GM21737 (cell line): ENCODE data around the gene DHFR.
"Not testable (repeated sequence)": the region's sequence is repeated elsewhere in the genome, so short reads cannot be mapped to it uniquely, and the experiment has no call there.

Source experiments
- ATAC-seq: cut with Tn5 transposase; IDR thresholded peaks from one replicate; pipeline ENCODE4 v1.9.1; 2021; ENCODE audit warnings: mild to moderate bottlenecking, moderate library complexity; ENCODE audit not compliant: unreplicated experiment

DHFR gene

DNA sequence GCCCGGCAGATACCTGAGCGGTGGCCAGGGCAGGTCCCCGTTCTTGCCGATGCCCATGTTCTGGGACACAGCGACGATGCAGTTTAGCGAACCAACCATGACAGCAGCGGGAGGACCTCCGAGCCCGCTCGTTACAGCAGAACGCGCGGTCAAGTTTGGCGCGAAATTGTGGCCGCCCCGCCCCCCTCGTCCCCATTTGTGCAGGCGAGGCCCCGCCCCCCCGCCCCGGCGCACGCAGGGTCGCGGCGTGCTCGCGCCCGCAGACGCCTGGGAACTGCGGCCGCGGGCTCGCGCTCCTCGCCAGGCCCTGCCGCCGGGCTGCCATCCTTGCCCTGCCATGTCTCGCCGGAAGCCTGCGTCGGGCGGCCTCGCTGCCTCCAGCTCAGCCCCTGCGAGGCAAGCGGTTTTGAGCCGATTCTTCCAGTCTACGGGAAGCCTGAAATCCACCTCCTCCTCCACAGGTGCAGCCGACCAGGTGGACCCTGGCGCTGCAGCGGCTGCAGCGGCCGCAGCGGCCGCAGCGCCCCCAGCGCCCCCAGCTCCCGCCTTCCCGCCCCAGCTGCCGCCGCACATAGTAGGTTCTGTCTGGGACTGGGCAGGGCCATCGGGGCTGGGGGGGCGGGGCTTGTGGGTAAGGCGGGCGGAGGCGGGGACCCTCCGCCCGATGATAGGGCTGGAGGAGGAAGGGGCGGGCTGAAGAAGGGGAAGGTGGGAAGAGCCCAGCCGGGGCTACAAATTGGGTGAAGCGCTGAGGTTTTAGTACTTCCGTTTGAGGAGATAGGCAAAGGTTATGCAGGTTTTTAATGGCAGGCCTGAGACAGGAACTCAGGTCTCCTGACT, at the start of gene DHFR, which contains the start of gene MSH3:
Gene DHFR (minus strand): TSS at position 593 of the 840 bp plus-strand sequence. CDS start 494 bp downstream, at position 99.
Gene MSH3 (plus strand): TSS at position 262 of the 840 bp plus-strand sequence. CDS start 76 bp downstream, at position 338.
- ATAC-seq = peak; percentile 44

DNA sequence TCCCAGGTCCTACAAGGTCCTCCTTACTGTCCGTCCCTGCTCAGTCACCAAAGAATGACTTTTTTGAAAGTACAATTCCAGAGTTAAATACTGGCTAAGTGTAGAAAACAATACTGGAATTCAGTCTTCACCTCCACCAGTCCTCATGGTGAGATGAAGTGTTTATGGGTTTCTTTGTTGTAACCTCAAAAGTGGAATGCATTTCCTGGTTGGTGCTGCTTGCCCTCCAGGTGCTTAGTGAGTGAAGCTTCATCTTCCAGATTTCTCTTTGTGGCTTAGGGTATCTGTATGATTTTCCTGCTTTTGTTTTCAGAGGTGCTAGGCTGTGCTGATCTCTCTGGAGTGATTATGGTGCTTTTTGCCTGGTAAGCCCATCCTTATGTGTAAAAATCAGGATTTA, 49.4 kb upstream of the DHFR start:
- ATAC-seq = no peak

DNA sequence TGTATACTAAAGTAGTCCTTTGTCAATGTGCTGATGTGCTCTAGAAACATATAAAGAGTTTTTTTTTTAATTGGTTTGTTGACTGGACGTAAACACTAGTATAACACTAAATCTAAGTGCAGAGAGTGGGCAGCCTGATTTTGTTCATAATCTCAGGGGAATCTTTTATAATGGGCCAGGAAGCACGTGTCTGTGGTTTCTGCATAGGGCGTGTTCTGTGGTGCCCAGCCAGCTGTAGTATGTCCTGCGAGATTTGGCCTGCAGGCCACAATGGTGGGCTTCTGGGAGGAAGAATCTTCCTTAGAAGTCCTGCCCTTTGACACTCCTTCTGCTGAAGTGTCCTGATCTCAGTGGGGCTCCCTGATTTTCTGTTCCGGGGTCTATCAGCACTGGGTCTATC, 49.0 kb upstream of the DHFR start:
- no peak for ATAC-seq

DNA sequence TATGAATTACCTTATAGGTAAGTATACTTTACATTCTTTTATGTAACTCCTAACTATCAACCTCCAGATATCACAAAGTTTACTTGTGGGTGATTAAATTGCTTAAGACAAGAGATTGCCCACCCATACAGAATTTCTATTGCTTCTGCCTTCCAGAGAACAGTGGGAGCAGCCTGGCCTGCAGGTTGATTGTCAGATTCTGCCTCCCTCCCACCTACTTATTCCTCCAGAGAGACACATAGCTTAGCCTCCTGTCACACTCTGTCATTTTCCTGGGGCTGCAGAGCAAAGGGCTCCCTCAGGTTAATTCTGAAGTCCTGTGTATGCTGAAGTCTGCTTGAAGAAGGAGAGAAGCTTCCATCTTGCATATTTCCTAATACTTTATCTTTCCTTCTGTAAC, 48.5 kb upstream of the DHFR start:
- no peak for ATAC-seq

DNA sequence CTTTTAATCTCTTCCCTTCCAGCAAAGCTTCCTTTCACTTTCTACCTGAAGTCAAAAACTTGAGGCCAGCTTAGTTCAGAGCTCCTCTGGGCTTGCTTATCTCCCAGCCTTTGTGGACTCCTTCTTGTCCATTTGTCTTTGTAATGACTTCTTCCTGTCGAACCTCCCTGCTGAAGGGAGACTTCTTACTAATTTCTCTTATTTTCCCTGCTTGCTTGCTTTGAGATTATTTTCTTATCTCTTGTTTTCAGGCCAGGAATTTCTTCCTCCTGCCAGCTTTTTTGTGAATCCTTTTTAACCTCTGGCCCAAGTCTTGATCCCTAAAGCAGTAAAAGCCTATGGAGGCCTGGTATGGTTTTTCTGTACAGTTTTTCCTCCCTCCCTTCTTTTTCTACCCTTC, 46.8 kb upstream of the DHFR start:
- ATAC-seq = no peak

DNA sequence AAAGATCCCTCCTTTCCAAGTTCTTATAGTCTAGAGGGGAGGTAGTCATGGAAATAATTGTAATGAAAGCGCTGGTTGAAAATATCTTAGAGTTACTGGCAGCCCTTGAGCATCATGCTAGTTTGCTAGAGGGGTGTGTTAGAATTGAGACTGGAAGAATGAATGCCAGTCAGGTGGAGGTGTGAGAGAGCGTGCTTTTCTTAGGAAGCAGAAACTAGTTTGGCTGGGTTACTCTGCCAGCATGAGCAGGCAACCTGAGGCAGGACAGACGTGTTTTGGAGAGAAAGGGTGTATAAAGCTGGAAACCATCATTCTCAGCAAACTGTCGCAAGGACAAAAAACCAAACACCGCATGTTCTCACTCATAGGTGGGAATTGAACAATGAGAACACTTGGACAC, 43.6 kb upstream of the DHFR start:
- no peak for ATAC-seq

DNA sequence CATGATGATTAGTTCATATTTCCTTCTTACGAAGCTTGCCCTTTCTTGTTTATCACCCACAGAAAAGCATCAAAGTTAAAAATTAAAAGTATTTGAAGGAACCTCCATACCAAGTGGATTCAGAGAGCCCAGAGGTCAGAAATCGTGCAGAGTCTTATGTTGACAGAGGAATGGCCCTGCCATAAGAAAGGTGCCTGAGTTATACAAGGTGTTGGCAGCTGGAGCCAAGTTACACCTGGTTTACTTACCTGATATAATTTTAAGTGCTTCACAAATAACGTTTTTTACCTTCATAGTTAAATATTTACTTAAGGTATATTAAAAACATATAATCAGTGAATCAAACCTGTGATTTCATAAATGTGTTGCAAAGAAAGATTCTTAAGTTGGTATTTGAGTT, 42.3 kb upstream of the DHFR start:
- ATAC-seq = no peak

DNA sequence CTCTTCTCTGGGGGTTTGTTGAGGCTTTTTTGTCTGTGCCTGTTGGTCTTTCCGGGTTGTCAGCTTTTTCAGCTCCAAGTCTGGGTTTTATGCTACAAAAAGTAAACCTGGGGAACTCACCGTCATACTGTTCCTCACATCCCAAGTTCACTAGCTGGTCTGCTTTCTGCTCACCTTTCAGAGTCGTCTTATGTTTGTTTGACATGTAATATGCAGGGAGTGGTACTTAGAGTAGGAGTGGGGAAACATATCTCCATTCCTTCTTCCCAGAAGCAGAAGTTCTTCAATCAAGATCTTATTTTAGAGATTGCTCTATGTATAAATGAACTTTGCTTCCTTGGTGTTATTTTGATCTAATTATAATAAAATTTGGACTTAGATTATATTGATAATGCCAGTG, 41.7 kb upstream of the DHFR start:
- no peak for ATAC-seq

DNA sequence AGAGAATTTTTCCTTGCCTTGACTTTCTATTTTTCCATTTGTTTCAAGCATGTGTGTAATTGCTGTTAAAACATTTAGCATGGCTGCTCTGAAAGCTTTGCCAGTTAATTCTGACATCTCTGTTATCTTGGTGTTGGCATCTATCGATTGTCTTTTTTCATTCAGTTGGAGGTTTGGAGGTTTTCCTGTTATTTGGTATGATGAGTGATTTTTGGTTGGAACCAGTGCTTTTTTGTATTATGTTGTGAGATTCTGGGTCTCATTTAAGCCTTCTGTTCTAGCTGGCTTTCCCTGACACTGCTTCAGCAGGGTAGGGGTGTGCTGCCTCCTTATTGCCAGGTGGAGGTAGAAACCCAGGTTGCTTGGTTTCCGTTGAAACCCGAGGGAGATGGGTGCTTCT, 40.9 kb upstream of the DHFR start:
- ATAC-seq = no peak

DNA sequence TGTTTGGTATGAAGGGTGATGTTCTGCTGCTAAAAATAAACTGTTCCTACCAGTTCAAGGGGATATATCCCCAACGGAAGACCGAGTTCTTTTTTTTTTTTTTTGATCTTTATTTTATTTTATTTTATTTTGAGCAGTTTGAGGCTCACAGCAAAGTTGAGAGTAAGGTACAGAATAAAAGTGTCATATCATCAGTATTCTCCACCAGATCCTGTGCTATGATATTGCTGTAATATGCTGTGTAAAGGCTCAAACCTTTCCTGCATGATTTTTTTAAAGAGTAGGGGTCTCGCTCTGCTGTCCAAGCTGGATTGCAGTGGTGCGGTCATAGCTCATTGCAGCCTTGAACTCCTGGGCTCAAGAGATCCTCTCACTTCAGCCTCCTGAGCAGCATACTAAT, 34.8 kb upstream of the DHFR start:
- ATAC-seq = no peak

DNA sequence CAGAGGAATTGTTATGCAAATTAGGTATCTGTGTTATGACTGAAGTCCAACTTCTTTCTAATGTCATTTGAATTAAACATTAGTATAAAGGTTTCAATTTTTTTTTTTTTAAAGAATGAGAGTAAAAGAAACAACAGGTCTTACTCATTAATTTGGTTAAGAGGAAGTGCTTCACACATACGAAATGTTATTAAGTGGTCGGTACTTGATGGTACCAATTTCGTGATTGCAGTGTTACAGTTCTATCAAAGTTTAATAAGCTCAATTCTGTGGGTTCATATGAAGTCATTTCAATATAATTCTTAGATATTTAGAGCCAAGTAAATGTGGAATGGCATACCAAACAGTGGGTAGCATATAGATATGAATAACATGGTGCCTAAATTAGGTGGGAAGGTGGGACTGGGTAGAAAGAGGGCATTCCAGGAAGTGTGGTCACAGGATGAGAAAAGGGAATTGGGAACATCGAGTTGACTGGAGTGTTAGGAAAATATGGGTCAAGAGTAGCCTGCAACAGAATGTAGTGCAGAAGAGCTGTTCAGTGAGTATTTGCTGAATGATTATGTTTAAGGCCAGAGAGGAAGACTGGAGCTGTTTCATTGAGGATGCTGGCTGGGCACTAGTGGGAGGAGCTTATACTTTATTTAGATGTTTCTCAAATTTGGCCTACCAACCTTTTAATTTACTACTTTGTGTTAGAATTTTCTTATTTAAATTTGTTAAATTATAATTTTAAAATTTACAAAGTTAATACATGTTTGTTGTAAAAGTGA, 34.1 kb upstream of the DHFR start:
- no peak for ATAC-seq

DNA sequence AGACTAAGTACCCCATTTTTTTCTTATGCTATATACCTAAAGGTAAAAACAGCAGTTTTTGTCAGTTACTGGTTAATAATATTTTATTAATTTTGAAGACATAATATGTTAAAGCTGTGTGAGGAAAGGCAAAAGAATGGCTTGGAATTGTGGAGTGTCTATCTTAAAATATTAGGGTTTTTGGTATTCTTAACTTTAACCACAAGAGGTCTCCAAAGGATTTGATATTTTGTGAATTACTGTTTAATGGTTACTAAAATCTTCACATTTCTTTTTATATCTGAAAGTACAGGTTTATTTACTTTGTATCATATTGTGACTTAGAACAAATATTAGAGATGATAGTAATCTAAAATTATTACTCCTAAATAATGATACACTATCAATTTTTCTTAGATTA, 32.0 kb upstream of the DHFR start:
- ATAC-seq = no peak

DNA sequence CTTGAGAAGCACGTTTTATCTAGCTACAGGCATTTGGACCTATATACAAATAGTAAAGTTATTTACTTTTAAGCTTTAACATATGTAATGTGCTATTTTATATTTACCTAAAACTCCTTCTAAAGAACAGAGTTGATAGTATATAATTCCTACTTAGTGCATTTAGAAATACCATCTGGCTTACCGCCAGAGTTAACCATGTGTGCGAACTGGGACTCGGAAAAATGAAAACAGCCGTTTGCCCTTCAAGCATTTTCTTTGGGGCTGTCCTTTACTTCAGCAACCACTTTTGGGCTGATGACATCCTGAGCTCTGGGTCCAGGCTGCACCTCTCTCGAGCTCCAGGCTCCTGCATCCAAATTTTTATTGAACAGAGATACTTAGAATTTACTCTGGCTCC, 21.9 kb upstream of the DHFR start:
- ATAC-seq = no peak

DNA sequence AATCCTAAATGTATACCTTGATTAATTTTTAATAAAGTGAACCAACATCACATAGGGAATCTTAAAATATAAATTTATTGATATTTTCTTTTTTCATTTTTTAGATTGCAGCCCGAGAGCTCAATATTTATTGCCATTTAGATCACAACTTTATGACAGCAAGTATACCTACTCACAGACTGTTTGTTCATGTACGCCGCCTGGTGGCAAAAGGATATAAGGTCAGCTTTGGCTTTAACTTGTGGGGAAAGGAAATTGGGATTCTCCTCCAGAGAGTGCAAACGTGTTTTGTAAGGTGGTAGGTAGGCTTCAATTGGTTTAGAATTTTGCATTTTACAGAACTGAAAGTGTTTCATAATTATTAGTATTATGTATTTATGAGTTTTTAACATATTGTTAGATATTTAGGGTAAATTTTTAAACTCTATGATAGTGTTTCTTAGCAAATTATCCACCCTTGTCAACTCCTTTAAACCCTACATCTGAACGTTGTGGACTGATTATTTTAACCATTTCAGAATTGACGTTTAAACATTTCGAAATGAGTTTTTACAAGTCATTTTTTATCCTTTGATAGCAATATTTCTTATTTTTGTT, 17.5 kb upstream of the DHFR start:
- no peak for ATAC-seq

DNA sequence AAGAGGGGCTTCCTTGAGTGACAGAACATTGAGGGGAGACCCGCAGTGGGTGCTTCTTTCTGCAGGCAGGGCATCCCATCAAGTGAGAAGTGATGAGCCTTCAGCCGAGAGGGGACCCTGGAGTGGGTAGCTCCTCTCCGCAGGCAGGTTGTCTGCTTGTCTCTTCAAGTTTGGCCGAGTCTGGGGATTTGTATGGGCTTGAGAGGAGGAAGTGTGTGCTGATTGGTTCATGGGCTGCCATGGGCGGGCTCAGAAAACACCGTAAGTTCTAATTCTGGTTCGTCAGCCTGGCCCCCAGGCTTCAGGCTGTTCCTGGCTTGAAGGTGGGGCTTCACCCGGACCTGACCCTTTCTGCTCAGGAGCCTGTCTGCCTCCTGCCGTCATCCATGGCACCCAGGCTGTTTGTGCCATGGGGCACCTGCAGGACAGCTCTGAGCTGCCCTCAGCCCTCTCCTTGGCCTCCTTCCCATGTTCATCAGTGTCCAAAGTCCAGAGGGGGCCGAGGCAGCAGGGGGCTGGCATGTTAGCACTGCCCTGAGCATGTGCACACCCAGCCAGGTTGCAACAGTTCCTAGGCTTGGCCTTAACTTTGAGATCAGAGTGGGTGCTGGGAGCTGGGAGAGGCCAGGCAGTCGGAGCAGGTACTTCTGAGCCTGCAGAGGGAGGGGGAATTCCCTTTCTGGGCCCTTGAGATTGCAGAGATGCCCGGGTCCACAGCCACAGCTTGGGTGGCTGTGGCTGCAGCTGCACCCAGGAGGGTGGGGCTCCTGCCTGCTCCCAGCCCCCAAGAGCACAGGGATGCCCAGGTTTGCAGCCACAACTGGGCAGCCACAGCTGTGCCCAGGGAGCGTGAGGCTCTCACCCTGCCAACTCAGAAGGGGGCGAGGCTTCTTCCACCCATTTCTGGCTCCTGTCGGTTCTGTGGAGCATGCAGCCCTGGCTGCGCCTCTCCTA, 13.5 kb upstream of the DHFR start:
- ATAC-seq = no peak

DNA sequence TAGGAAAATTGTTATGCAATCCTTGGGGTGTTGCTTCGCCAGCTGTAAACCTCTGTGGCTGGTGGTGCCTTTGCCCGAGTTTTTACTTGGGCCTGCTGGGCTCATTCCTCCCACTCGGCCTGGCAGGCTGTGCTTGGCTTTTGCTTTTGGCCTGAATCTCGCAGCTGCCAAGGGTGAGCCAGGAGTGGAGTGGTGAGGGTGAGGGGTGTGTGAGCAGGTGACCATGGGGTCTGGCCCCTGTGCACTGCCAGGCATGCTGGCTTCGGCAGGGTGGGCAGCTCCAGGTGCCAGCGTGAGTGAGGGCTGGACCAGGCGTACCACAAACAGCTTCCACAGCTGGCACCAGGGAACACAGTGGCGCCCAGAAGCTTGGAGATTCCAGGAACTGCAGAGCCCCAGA, 12.6 kb upstream of the DHFR start:
- ATAC-seq = no peak

DNA sequence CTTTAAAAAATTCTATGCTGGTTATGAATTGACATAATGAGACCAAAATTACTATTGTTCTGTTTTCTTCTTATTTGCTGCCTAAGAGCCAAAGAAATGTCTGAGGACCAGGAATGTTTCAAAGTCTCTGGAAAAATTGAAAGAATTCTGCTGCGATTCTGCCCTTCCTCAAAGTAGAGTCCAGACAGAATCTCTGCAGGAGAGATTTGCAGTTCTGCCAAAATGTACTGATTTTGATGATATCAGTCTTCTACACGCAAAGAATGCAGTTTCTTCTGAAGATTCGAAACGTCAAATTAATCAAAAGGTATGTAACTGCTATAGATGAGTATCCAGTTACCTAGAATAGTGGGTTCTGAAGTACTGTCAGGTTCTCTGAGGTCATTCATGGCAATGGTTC, 10.3 kb upstream of the DHFR start:
- no peak for ATAC-seq

DNA sequence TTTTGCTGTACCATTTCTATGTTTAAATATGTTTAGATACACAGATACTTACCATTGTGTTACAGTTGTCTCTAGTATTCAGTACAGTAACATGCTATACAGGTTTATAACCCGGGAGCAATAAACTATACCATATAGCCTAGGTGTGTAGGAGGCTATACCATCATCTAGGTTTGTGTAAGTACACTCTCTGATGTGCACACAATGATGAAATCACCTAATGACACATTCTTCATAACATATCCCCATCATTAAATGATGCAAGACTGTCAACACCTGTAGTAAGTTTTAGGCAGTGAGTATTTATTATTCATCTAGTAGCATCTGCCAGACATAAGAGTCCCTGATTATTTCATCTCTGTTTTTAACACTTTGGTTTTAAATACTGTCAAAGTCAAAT, 7.3 kb upstream of the DHFR start:
- no peak for ATAC-seq

DNA sequence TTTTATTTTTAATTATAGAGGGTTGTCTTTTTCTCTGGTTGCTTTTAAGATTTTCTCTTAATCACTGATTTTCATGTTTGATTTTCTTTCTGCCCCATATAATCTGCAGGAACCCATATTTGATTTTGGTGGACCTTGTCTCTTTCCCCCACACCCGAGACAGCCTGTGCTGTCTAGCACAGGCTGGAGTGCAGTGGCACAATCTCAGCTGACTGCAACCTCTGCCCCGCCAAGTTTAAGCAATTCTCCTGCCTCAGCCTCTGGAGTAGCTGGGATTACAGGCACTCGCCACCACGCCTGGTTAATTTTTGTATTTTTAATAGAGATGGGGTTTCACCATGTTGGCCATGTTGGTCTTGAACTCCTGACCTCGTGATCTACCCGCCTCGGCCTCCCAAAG, 5.9 kb upstream of the DHFR start:
- not testable (repeated sequence) for ATAC-seq

DNA sequence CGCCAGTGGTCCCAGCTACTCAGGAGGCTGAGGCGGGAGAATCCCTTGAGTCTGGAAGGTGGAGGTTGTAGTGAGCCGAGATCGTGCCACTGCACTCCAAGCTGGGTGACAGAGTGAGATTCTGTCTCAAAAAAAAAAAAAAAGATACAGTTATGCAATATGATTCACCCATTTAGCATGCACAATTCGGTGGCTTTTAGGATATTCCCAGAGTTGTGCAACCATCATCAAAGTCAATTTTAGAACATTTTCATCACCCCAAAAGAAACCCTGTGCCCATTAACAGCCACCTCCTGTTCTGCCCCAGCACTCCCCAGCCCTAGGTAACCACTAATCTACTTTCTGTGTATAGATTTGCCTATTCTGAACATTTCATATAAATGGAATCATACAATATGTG, 4.3 kb upstream of the DHFR start:
- no peak for ATAC-seq

DNA sequence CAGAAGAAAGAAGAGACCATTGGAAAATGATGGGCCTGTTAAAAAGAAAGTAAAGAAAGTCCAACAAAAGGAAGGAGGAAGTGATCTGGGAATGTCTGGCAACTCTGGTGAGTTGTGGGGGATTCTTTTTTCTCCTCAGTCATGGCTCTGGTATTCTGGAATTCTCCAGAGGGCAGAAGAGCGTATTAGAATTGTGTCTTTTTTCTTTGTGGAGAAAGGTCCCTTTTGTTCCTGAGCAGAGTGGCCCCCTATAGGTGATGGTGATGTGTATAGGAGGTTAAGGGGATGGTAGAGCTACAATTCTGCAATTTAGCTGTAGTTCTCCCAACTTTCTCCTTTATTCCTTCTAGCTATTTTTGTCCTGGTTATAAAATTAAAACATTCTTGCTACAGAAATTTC, 1.6 kb upstream of the DHFR start:
- ATAC-seq = no peak
